PC-9 (cell line): ENCODE results near the gene JOSD2.

ENCODE experiments used
- EZH2 ChIP-seq: fragments of 200-600 bp; sonication (generic); IDR thresholded peaks from 2 replicates; pipeline ENCODE4 v1.8.0; 2017; ENCODE audit warnings: antibody characterized with exemption, low read depth
- TF ChIP-seq, protein P1 (sequence below): fragments of 200-600 bp; sonication (generic); conservative IDR thresholded peaks from 2 replicates; pipeline ENCODE4 v1.6.1; 2017; ENCODE audit warnings: mixed run types, antibody characterized with exemption, mild to moderate bottlenecking, moderate library complexity

- TF ChIP-seq, protein P1, sequence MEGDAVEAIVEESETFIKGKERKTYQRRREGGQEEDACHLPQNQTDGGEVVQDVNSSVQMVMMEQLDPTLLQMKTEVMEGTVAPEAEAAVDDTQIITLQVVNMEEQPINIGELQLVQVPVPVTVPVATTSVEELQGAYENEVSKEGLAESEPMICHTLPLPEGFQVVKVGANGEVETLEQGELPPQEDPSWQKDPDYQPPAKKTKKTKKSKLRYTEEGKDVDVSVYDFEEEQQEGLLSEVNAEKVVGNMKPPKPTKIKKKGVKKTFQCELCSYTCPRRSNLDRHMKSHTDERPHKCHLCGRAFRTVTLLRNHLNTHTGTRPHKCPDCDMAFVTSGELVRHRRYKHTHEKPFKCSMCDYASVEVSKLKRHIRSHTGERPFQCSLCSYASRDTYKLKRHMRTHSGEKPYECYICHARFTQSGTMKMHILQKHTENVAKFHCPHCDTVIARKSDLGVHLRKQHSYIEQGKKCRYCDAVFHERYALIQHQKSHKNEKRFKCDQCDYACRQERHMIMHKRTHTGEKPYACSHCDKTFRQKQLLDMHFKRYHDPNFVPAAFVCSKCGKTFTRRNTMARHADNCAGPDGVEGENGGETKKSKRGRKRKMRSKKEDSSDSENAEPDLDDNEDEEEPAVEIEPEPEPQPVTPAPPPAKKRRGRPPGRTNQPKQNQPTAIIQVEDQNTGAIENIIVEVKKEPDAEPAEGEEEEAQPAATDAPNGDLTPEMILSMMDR = no peak
- TF ChIP-seq EZH2 = no peak
Observed at GRCh38 chr19:50505856-50506611, 5.0 kb downstream of the JOSD2 start.
